Upper lobe of left lung (tissue), 4 donors: ENCODE data around the gene COL19A1.

ENCODE experiments used
- EP300 ChIP-seq, 4 donors: sonication (generic); formaldehyde crosslinking; IDR thresholded peaks; one replicate each; pipeline ENCODE4 v1.5.1; 2017; ENCODE audit warnings: antibody characterized with exemption in 4 of 4, control low read depth in 2 of 4
- POLR2A ChIP-seq, 4 donors: fragments of 450-650 bp; IDR thresholded peaks; one replicate each; pipeline ENCODE4 v1.5.1; 2016 to 2017; ENCODE audit warnings: antibody characterized with exemption in 4 of 4, mild to moderate bottlenecking in 2 of 4
- POLR2AphosphoS5 ChIP-seq, 2 donors: sonication (generic); formaldehyde crosslinking; IDR thresholded peaks; one replicate each; pipeline ENCODE4 v1.5.1; 2017; ENCODE audit warnings: antibody characterized with exemption in 2 of 2
- TF ChIP-seq, protein P1 (sequence below), 6 experiments: fragments of 450-650 bp in 4 of 6; fragments of 200-600 bp in 2 of 6; sonication (generic) in 2 of 6; IDR thresholded peaks; one replicate each; pipeline ENCODE4 v1.5.1; 2016 to 2019; ENCODE audit warnings: antibody characterized with exemption in 6 of 6

DNA sequence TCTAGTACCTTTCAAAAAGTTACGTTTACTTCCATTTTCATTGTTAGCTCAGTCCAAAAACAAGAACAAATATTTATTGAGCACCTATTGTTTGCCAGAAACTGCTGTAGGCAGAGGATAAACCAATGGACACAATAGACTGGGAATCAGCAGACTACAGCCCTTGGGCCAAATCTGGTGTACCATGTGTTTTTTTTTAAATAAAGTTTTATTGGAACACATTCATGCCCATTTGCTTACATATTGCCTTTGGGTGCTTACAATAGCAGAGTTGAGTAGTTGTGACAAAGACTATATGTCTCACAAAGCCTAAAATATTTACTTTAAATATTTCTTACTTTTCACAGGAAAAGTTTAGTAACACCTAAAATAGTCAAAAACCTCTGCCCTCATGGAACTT, 220.4 kb downstream of the COL19A1 start:
- TF ChIP-seq, protein P1, sequence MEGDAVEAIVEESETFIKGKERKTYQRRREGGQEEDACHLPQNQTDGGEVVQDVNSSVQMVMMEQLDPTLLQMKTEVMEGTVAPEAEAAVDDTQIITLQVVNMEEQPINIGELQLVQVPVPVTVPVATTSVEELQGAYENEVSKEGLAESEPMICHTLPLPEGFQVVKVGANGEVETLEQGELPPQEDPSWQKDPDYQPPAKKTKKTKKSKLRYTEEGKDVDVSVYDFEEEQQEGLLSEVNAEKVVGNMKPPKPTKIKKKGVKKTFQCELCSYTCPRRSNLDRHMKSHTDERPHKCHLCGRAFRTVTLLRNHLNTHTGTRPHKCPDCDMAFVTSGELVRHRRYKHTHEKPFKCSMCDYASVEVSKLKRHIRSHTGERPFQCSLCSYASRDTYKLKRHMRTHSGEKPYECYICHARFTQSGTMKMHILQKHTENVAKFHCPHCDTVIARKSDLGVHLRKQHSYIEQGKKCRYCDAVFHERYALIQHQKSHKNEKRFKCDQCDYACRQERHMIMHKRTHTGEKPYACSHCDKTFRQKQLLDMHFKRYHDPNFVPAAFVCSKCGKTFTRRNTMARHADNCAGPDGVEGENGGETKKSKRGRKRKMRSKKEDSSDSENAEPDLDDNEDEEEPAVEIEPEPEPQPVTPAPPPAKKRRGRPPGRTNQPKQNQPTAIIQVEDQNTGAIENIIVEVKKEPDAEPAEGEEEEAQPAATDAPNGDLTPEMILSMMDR (IDR thresholded peaks at IDR 0.05), result no peak
- no peak for TF ChIP-seq POLR2A (IDR thresholded peaks at IDR 0.05)
- no peak for TF ChIP-seq POLR2AphosphoS5 (IDR thresholded peaks at IDR 0.05)
- TF ChIP-seq EP300 (IDR thresholded peaks at IDR 0.05), result no peak
